AG10803 (cell line): ENCODE results near the gene GALNTL6.
A peak's percentile ranks its signal among the peaks of the same experiment; 100 is the strongest.

ENCODE experiments used
- DNase-seq: peaks from one replicate; pipeline ENCODE4 v3.0.0; 2010; ENCODE audit warnings: low read depth
- H3K4me3 ChIP-seq: 2 replicates; pipeline ENCODE4 v1.5.1; 2011; ENCODE audit warnings: mild to moderate bottlenecking, low read length, control low read depth
- TF ChIP-seq, protein P1 (sequence below): conservative IDR thresholded peaks from 2 replicates; pipeline ENCODE4 v1.5.1; 2011; ENCODE audit warnings: mild to moderate bottlenecking, low read length, control low read depth, inconsistent platforms

Gene GALNTL6

DNA sequence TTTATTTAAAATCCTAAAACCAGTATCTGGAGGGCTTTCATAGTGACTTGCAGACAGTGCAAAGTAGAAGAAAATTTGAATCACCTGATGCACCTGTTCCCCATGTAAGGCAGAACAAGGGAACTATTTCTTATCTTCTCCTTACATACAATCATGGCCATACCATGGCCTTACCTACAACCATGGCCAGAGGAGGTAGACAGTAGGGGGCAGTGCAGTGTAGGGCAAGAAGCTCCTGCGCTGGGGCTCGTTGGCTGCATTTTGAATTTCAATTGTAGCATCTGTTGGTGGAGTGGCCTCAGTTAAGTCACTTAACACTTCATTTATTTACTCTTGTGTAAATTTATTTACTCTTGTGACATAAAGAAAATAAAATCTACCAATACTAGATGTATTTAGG lies 33.0 kb downstream of the GALNTL6 start:
- TF ChIP-seq, protein P1, sequence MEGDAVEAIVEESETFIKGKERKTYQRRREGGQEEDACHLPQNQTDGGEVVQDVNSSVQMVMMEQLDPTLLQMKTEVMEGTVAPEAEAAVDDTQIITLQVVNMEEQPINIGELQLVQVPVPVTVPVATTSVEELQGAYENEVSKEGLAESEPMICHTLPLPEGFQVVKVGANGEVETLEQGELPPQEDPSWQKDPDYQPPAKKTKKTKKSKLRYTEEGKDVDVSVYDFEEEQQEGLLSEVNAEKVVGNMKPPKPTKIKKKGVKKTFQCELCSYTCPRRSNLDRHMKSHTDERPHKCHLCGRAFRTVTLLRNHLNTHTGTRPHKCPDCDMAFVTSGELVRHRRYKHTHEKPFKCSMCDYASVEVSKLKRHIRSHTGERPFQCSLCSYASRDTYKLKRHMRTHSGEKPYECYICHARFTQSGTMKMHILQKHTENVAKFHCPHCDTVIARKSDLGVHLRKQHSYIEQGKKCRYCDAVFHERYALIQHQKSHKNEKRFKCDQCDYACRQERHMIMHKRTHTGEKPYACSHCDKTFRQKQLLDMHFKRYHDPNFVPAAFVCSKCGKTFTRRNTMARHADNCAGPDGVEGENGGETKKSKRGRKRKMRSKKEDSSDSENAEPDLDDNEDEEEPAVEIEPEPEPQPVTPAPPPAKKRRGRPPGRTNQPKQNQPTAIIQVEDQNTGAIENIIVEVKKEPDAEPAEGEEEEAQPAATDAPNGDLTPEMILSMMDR = peak; percentile 88
- peak; percentile 60 for DNase-seq
- no peak overlapping the region for H3K4me3 ChIP-seq

DNA sequence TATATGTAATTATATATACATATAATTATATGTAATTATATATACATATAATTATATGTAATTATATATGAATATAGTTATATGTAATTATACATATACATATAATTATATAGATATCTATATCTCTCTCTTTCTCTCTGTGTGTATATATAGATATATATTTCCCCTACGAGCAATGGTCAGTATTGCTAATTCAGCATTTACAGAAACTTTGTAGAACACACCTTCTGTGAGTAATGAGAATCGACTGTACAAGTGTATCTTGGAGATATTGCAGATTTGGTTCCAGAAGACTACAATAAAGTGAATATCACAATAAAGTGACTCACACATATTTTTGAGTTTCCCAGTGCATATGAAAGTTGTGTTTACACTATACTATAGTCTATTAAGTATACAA lies 33.7 kb downstream of the GALNTL6 start:
- H3K4me3 ChIP-seq = no peak overlapping the region
- DNase-seq = no peak
- TF ChIP-seq, protein P1 = no peak

DNA sequence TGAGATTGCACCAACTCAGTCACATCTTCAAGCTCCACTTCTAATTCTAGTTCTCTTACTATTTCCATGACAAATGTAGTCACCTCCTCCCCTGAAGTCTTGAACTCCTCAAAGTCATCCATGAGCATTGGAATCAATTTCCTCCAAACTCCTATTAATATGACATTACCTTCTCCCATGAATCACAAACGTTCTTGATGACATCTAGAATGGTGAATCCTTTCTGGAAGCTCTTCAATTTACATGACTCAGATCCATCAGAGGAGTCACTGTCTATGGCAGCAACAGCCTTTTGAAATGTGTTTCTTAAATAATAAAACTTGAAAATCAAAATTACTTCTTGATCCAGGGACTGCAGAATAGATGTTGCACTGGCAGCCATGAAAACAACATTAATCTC lies 34.5 kb downstream of the GALNTL6 start:
- TF ChIP-seq, protein P1 = no peak
- peak; percentile 9 for DNase-seq
- no peak overlapping the region for H3K4me3 ChIP-seq

DNA sequence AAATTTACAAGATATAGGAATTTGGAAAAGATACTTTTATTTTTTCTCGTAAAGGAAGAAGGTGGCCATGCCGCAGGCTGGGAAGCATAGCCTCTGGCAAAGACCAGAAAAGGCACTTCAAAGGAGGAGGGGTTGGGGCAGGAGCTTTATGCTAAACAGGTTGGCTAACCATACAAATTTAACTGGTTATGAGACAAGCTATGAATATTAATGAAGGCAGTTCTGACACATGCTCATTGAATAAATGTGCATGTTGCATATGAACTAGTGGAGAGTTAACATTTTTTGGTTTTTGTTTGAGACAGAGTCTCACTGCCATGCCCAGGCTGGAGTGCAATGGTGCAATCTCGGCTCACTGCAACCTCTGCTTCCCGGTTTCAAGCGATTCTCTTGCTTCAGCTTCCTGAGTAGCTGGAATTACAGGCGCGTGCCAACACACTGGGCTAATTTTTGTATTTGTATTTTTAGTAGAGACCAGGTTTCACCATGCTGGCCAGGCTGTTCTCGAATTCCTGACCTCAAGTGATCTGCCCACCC lies 36.5 kb downstream of the GALNTL6 start:
- no peak overlapping the region for H3K4me3 ChIP-seq
- TF ChIP-seq, protein P1 = no peak
- DNase-seq = no peak

DNA sequence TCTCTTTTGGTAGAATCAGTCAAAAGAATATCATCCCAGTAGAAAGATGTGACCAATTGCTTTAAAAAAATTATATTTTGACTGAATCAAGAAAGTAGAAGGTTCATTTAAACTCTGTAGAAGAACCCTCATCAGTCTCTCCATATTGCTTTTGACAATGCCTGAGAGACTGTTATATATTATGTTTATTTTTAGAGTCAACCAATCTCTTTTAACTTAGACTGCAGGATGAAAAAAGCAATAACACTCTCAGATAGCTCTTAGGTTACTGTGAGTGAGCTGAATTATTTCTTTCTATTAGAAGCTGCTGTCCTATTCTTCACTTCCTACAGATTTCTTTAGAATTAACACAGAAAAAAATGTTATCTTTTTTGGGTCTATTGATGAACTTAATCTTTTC lies 38.1 kb downstream of the GALNTL6 start:
- no peak overlapping the region for H3K4me3 ChIP-seq
- TF ChIP-seq, protein P1 = no peak
- DNase-seq = no peak

DNA sequence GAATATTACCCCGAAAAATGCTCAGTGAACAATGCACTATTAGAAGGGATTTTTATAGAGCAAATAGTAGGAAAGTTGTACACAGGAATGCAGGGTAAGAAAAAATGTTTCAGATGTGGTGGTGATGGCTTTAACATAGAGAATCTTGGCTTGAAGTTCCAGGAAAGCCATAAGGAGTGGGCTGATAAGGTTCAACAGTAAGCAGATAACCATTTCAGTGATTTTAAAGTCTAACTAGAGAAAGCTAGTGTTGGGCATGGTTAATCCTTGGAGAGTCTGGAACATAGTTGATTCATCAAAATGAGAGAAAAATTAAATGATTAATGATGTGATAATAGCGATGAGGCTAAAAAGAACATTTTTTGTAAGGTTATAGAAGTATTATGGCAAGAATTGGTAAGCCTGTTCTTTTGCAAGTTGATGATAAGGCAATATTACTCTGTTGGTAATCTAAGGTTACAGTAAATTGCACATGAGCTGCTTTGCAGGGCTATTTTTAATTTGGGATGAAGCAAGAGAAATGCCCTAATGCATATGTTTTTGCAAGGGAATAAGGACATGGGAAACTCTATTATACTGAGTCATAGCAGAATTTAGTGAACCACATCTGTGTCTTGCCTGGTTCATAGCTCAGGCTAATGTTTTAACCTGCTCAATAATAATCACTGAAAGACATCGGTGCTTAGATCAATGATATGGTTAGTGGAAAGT lies 44.3 kb downstream of the GALNTL6 start:
- TF ChIP-seq, protein P1 = no peak
- no peak overlapping the region for H3K4me3 ChIP-seq
- DNase-seq = peak; percentile 26

DNA sequence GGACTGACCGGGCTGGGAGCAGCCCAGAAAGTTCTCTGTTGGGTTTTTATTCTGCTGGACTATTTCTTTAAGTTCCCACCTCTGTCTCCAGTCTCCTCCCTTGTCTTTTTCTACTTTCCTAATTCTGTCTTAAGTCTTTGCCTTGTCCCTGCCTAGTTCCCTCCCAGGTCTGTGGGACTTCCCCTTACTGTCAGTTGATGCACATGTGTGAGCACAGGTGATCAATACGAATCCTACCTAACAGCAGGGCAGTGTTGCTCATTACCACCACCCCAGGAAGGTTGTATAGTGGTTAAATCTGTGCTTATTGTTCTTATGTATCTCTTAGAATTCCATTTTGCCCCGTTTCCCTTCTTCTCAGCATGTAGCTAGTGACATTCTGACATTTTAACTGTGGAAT lies 62.1 kb downstream of the GALNTL6 start:
- DNase-seq = no peak
- TF ChIP-seq, protein P1 = no peak
- no peak overlapping the region for H3K4me3 ChIP-seq
